SK-N-SH (cell line): ENCODE results near the gene GNAT1. TPM values are rescaled to one million over a fixed set of nuclear protein-coding genes. Genes with fewer than 3 reads are reported as not detected.

Experiments used
- CTCF ChIA-PET: fragments of 300-600, 350-600 bp; formaldehyde crosslinking; extraction: SDS; loops from one replicate; lab custom pipeline; 2021; lab: Yijun Ruan, JAX
- POLR2A ChIA-PET: fragments of 350-600 bp; sonication (Branson Sonifier 250); formaldehyde crosslinking; extraction: SDS; loops from one replicate; lab custom pipeline; 2020; ENCODE audit warnings: antibody characterized with exemption, inconsistent platforms; lab: Yijun Ruan, JAX
- DNase-seq: peaks from one replicate; pipeline ENCODE4 v3.0.0; 2012
- H2AFZ ChIP-seq: fragments of 200-600 bp; sonication (generic); 2 replicates; pipeline ENCODE4 v1.8.1; 2016; ENCODE audit warnings: antibody characterized with exemption, mild to moderate bottlenecking, low read depth
- H3F3A ChIP-seq: fragments of 200-600 bp; sonication (generic); replicated peaks from 2 replicates; pipeline ENCODE3; 2016; ENCODE audit warnings: antibody characterized with exemption, mild to moderate bottlenecking; ENCODE audit not compliant: insufficient read depth
- H3K27ac ChIP-seq, 2 experiments: fragments of 200-500 bp in 1 of 2; fragments of 200-600 bp in 1 of 2; sonication (Bioruptor generic) in 1 of 2; sonication (generic), shearing (Covaris generic) in 1 of 2; 2 replicates each; pipeline versions ENCODE4 v1.5.1 to v1.6.1; 2014 to 2016; ENCODE audit warnings: low read depth in 2 of 2, inconsistent platforms in 1 of 2, low read length in 1 of 2, mild to moderate bottlenecking in 1 of 2, mixed read lengths in 1 of 2
- H3K27me3 ChIP-seq: fragments of 200-600 bp; sonication (generic), shearing (Covaris generic); 2 replicates; pipeline ENCODE4 v1.6.1; 2016; ENCODE audit warnings: mixed run types; ENCODE audit not compliant: insufficient read depth
- H3K36me3 ChIP-seq, 2 experiments: fragments of 200-500 bp in 1 of 2; fragments of 200-600 bp in 1 of 2; sonication (Bioruptor generic) in 1 of 2; sonication (generic) in 1 of 2; replicated peaks in 1 of 2; 2 replicates each; pipeline versions ENCODE3 to v1.5.1; 2014 to 2016; ENCODE audit warnings: low read length in 1 of 2, mild to moderate bottlenecking in 1 of 2; ENCODE audit not compliant: insufficient read depth in 2 of 2, control insufficient read depth in 1 of 2
- H3K4me1 ChIP-seq, 2 experiments: fragments of 200-500 bp in 1 of 2; fragments of 200-600 bp in 1 of 2; sonication (Bioruptor generic) in 1 of 2; sonication (generic), shearing (Covaris generic) in 1 of 2; 2 replicates each; pipeline versions ENCODE4 v1.5.1 to v1.6.1; 2014 to 2016; ENCODE audit warnings: low read depth in 1 of 2, low read length in 1 of 2, mixed run types in 1 of 2; ENCODE audit not compliant: insufficient read depth in 2 of 2, control insufficient read depth in 1 of 2
- H3K4me2 ChIP-seq: fragments of 200-600 bp; sonication (generic), shearing (Covaris generic); 2 replicates; pipeline ENCODE4 v1.6.1; 2017; ENCODE audit warnings: mixed run types
- H3K4me3 ChIP-seq, 2 experiments: fragments of 200-500 bp in 1 of 2; fragments of 200-600 bp in 1 of 2; sonication (Bioruptor generic) in 1 of 2; sonication (generic), shearing (Covaris generic) in 1 of 2; 2 replicates each; pipeline versions ENCODE4 v1.5.1 to v1.8.1; 2014 to 2016; ENCODE audit warnings: low read depth in 2 of 2, inconsistent platforms in 1 of 2, low read length in 1 of 2, mild to moderate bottlenecking in 1 of 2, mixed read lengths in 1 of 2, moderate library complexity in 1 of 2
- H3K79me2 ChIP-seq: fragments of 200-600 bp; sonication (generic); 2 replicates; pipeline ENCODE4 v1.8.1; 2017; ENCODE audit warnings: mild to moderate bottlenecking; ENCODE audit not compliant: insufficient read depth
- H3K9ac ChIP-seq: fragments of 200-600 bp; sonication (generic); 2 replicates; pipeline ENCODE4 v1.6.1; 2017; ENCODE audit warnings: mixed run types
- H3K9me2 ChIP-seq: fragments of 200-600 bp; sonication (generic); 2 replicates; pipeline ENCODE4 v1.6.1; 2017; ENCODE audit warnings: mixed run types
- H3K9me3 ChIP-seq: fragments of 200-600 bp; sonication (generic); 2 replicates; pipeline ENCODE4 v1.6.1; 2017; ENCODE audit warnings: mixed run types, mild to moderate bottlenecking, moderate library complexity
- H4K20me1 ChIP-seq: fragments of 200-600 bp; sonication (generic); 2 replicates; pipeline ENCODE4 v1.6.1; 2017; ENCODE audit warnings: mild to moderate bottlenecking, mixed run types; ENCODE audit not compliant: insufficient read depth
- CHD2 ChIP-seq: fragments of 150-350 bp; IDR thresholded peaks from 2 replicates; pipeline ENCODE4 v1.6.1; 2018; ENCODE audit warnings: low read length; ENCODE audit not compliant: partially characterized antibody
- FOXM1 ChIP-seq: IDR thresholded peaks from 2 replicates; pipeline ENCODE4 v1.4.0; 2012; ENCODE audit warnings: low read depth, mild to moderate bottlenecking
- GABPA ChIP-seq: IDR thresholded peaks from 2 replicates; pipeline ENCODE4 v1.4.0; 2012; ENCODE audit warnings: low read depth, mild to moderate bottlenecking
- JUND ChIP-seq: IDR thresholded peaks from 2 replicates; pipeline ENCODE4 v1.4.0; 2012
- NRF1 ChIP-seq: IDR thresholded peaks from 2 replicates; pipeline ENCODE4 v1.6.1; 2012; ENCODE audit warnings: low read depth, mild to moderate bottlenecking, low read length
- PBX3 ChIP-seq: IDR thresholded peaks from 2 replicates; pipeline ENCODE4; 2012
- RAD21 ChIP-seq: IDR thresholded peaks from 2 replicates; pipeline ENCODE4 v1.6.1; 2012; ENCODE audit warnings: mild to moderate bottlenecking, low read length
- RFX5 ChIP-seq: IDR thresholded peaks from 2 replicates; pipeline ENCODE4 v1.6.1; 2012; ENCODE audit warnings: mild to moderate bottlenecking, improper control_type of control experiment, low read length
- RXRA ChIP-seq: IDR thresholded peaks from 2 replicates; pipeline ENCODE4 v1.4.0; 2012; ENCODE audit warnings: low read depth, mild to moderate bottlenecking, borderline replicate concordance
- TEAD4 ChIP-seq: IDR thresholded peaks from 2 replicates; pipeline ENCODE4 v1.4.0; 2012; ENCODE audit warnings: mild to moderate bottlenecking, borderline replicate concordance; ENCODE audit not compliant: insufficient read depth
- ZBTB33 ChIP-seq: IDR thresholded peaks from 2 replicates; pipeline ENCODE4 v1.4.0; 2012; ENCODE audit warnings: low read depth, borderline replicate concordance
- WGBS: methylation state at CpG from one replicate; pipeline ENCODE4 v1.1.6; 2017; ENCODE audit warnings: low lambda C conversion rate; 5-methylcytosine and 5-hydroxymethylcytosine counted together
- polyA plus RNA-seq, 3 experiments: library from polyadenylated mRNA; depleted of rRNA; stranded (reverse); fragments of >200 nt; gene quantifications; 2 replicates each; pipeline ENCODE4 v1.2.3, GENCODE V29; 2012

GNAT1 gene
- polyA plus RNA-seq, 1 of the 3 experiments (the other 2 are of a cell fraction) = not detected

- H3F3A ChIP-seq = peaks cover 18% of the 10 kb centered on the region
- H2AFZ ChIP-seq = no peak overlapping the region
- H4K20me1 ChIP-seq = no peaks in the 10 kb centered on the region
- H3K4me1 ChIP-seq = peaks cover 26 to 51% of the 10 kb centered on the region in 2 experiments; a peak in 3 of 4 replicates
- POLR2A ChIA-PET = no interaction called here
- H3K27me3 ChIP-seq = no peaks in the 10 kb centered on the region
- CTCF ChIA-PET = interaction anchor here (0.9 to 7.2 kb wide), 3 partner anchors 9 to 26 kb away, joined by 3 to 60 read pairs (median 4); partner anchors contain the start of gene GNAT1
- H3K27ac ChIP-seq = peak overlapping the region; percentile 82; a peak in 3 of 4 replicates
- no peaks in the 10 kb centered on the region for H3K36me3 ChIP-seq
- DNase-seq = no peak
- no peak overlapping the region for H3K9ac ChIP-seq
- no peak for TF ChIP-seq RAD21
- TF ChIP-seq RXRA = no peak
- no peak for TF ChIP-seq RFX5
- TF ChIP-seq ZBTB33 = no peak
- TF ChIP-seq NRF1 = no peak
- TF ChIP-seq JUND = no peak
- TF ChIP-seq PBX3 = no peak
- TF ChIP-seq TEAD4 = no peak
- no peak for TF ChIP-seq CHD2
- no peak for TF ChIP-seq FOXM1
- no peak for TF ChIP-seq GABPA
- H3K4me2 ChIP-seq = peak overlapping the region; percentile 69
- WGBS = 86% methylated on average over 11 of the region's 16 CpGs
- H3K9me3 ChIP-seq = no peaks in the 10 kb centered on the region
- no peak overlapping the region for H3K4me3 ChIP-seq
- no peaks in the 10 kb centered on the region for H3K9me2 ChIP-seq
- H3K79me2 ChIP-seq = peaks cover 29% of the 10 kb centered on the region
Observed at GRCh38 chr3:50167069-50167840, 24.2 kb upstream of the GNAT1 start.

- H3K27me3 ChIP-seq = no peaks in the 10 kb centered on the region
- DNase-seq = no peak
- H3K4me2 ChIP-seq = no peak overlapping the region
- no peak overlapping the region for H3K27ac ChIP-seq
- no peaks in the 10 kb centered on the region for H3K36me3 ChIP-seq
- no peaks in the 10 kb centered on the region for H4K20me1 ChIP-seq
- H3K9ac ChIP-seq = no peak overlapping the region
- no peaks in the 10 kb centered on the region for H3K9me2 ChIP-seq
- H2AFZ ChIP-seq = no peak overlapping the region
- peaks cover 16% of the 10 kb centered on the region for H3F3A ChIP-seq
- H3K79me2 ChIP-seq = peaks cover 29% of the 10 kb centered on the region
- CTCF ChIA-PET = interaction anchor here (0.9 to 7.2 kb wide), 3 partner anchors 10 to 25 kb away, joined by 3 to 60 read pairs (median 4); partner anchors contain the start of gene GNAT1
- no peaks in the 10 kb centered on the region for H3K9me3 ChIP-seq
- H3K4me1 ChIP-seq = peaks cover 30 to 46% of the 10 kb centered on the region in 2 experiments; a peak in 3 of 4 replicates
- no peak overlapping the region for H3K4me3 ChIP-seq
- POLR2A ChIA-PET = no interaction called here
- no peak for TF ChIP-seq CHD2
- WGBS = 98% methylated on average over 6 of the region's 7 CpGs
Observed at GRCh38 chr3:50167841-50168209, 23.6 kb upstream of the GNAT1 start.
